ENCODE data around the gene TMTC4. TPM values are rescaled to one million over a fixed set of nuclear protein-coding genes. Genes with fewer than 3 reads are reported as not detected.

The TMTC4 gene
- total RNA-seq, 8 experiments from 2014 or later, result 8.2 to 86.8 (median 61.3) TPM

DNA sequence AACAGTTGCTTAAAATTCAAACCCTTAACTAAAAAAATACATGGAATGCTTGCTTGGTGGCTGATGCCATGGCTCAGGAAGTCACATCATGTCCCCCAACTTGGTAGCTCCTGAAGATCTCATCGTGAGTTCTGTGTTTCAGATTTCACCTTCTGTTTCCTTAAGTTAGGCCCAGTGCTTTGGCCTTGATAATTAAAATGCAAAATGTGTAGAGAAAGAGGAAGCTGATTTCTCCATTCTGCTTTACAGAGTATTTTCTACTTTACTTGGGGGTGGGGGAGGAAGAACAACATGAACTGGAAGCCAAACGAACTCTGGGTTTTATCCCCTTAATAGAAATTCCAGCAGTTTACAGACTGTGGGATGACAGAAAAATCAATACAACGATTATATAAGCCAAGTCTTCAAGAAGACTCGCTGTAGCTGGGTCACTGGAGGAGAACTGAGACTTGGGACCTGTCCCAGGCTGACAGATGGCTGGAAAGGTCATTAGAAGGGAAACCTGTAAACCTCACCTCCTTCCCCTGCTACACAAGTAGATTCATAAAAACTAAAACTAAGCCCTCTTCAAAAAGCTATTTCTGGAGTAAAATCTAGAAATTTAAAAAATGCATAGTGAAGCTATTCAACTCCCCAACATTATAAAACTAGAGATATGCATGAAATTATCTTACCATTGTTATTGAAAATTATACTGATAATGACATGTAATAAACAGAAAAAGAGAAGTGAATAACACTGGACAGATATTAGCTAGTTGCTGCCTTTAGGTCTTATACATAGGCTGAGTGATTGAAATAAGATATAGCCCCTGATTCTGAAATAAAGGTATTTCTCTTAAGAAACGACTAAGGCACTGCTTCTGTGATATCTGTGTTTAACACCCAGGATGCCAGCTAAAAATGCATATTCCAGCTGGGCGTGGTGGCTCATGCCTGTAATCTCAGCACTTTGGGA is 63.9 kb downstream of the TMTC4 start:
- Histone ChIP-seq H3K4me3 (no peak overlapping the region), H3K4me1 (replicated peaks in 1 of 2) (peaks cover 9 to 18% of the 10 kb centered on the region in 2 donors), H3K27ac (no peak overlapping the region)
- ATAC-seq (replicated peaks in 6 of 8), result no peak
- in situ Hi-C loops (cut with MboI; ENCODE audit: low pct_unique_long_range_greater_than_20kb in 2 of 9, low sequenced_read_pairs in 9 of 9, unreplicated experiment in 9 of 9), result no loop called here
- WGBS, 10 experiments, result 44 to 86% (median 65%) methylated on average over 1 to 6 of the region's 6 CpGs; no CpG with 5 or more reads in 1 of the 10 experiments

DNA sequence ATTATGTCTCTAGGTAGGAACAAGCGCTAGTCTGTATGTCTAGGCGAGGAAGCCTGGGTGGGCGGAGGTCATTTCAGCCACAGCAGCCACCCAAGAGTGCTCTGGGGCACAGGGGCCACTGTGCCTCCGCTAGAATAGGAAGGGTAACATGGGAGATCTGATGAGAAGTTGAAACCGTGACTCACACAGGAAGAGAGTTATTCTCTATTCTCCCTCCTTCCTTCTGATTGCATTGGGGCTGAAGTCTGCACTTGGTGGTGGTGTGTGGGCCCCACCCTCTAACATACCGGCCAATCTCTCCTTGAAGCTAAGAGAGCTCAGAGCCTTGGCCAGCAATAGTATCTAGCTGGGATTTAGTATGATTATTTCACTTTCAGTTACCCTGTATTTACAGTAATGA is 65.7 kb downstream of the TMTC4 start:
- no peak overlapping the region for H3K4me3 ChIP-seq
- WGBS, 10 experiments, result 40 to 100% (median 84%) methylated on average over 1 to 6 of the region's 6 CpGs; no CpG with 5 or more reads in 3 of the 10 experiments
- in situ Hi-C loops (cut with MboI; ENCODE audit: low pct_unique_long_range_greater_than_20kb in 2 of 9, low sequenced_read_pairs in 9 of 9, unreplicated experiment in 9 of 9), result no loop called here
- ATAC-seq (replicated peaks in 6 of 8), result peak in 6 of 8 experiments; percentile 36 to 92 (median 50)
- H3K27ac ChIP-seq, result no peak overlapping the region
- H3K4me1 ChIP-seq (replicated peaks in 1 of 2), result peaks cover 9 to 18% of the 10 kb centered on the region in 2 donors

DNA sequence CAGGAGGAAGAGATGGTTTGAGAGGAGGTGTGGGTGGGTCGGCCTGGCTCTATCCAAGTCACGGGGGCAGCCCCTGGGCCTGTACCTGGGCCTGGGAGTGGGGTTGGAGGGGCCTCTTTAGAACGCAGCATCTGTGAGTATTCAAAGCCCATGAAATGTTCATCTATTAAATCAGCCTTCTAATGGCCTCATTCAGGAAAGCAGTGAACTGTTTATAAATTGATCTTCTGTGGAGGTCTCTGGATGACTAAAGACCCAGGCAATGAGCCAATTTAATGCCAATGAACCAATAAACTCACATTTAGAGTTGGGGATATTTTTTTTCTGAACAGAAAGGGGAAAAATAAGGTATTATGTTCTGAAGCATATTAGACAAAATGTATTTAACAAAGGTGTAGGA is 66.1 kb downstream of the TMTC4 start:
- H3K4me3 ChIP-seq, result no peak overlapping the region
- peak in 4 of 8 experiments; percentile 39 to 59 (median 46) for ATAC-seq (replicated peaks in 6 of 8)
- in situ Hi-C loops (cut with MboI; ENCODE audit: low pct_unique_long_range_greater_than_20kb in 2 of 9, low sequenced_read_pairs in 9 of 9, unreplicated experiment in 9 of 9), result no loop called here
- peaks cover 9 to 18% of the 10 kb centered on the region in 2 donors for H3K4me1 ChIP-seq (replicated peaks in 1 of 2)
- WGBS, 10 experiments, result 50 to 100% (median 82%) methylated on average over 1 to 3 of the region's 3 CpGs; no CpG with 5 or more reads in 6 of the 10 experiments
- peak overlapping the region in 1 of 2 donors; percentile 30 for H3K27ac ChIP-seq

- WGBS, 10 experiments, result 44 to 100% (median 77%) methylated on average over 1 to 5 of the region's 5 CpGs
- Histone ChIP-seq H3K4me1 (replicated peaks in 1 of 2) (peaks cover 9 to 14% of the 10 kb centered on the region in 2 donors), H3K27ac (no peak overlapping the region), H3K4me3 (no peak overlapping the region)
- ATAC-seq (replicated peaks in 6 of 8), result no peak
- in situ Hi-C loops (cut with MboI; ENCODE audit: low pct_unique_long_range_greater_than_20kb in 2 of 9, low sequenced_read_pairs in 9 of 9, unreplicated experiment in 9 of 9), result no loop called here
Observed at GRCh38 chr13:100604918-100605710, 69.5 kb downstream of the TMTC4 start.

- no peak overlapping the region for H3K4me3 ChIP-seq
- WGBS, 10 experiments, result 22 to 76% (median 54%) methylated on average over 4 to 8 of the region's 8 CpGs
- no peaks in the 10 kb centered on the region for H3K4me1 ChIP-seq (replicated peaks in 1 of 2)
- ATAC-seq (replicated peaks in 6 of 8), result peak in 3 of 8 experiments; percentile 69 to 96 (median 96)
- H3K27ac ChIP-seq, result no peak overlapping the region
- in situ Hi-C loops (cut with MboI; ENCODE audit: low pct_unique_long_range_greater_than_20kb in 2 of 9, low sequenced_read_pairs in 9 of 9, unreplicated experiment in 9 of 9), result no loop called here
Observed at GRCh38 chr13:100602493-100603111, 72.0 kb downstream of the TMTC4 start.

- H3K27ac ChIP-seq, result no peak overlapping the region
- 60 to 100% (median 100%) methylated on average over 1 to 4 of the region's 7 CpGs; no CpG with 5 or more reads in 4 of the 10 experiments for WGBS, 10 experiments
- H3K4me1 ChIP-seq (replicated peaks in 1 of 2), result no peaks in the 10 kb centered on the region
- in situ Hi-C loops (cut with MboI; ENCODE audit: low pct_unique_long_range_greater_than_20kb in 2 of 9, low sequenced_read_pairs in 9 of 9, unreplicated experiment in 9 of 9), result no loop called here
- no peak for ATAC-seq (replicated peaks in 6 of 8)
- no peak overlapping the region for H3K4me3 ChIP-seq
Observed at GRCh38 chr13:100601716-100602115, 72.9 kb downstream of the TMTC4 start.

GRCh38 chr13:100600915-100601314 is 73.7 kb downstream of the TMTC4 start:
- no peak for ATAC-seq (replicated peaks in 6 of 8)
- in situ Hi-C loops (cut with MboI; ENCODE audit: low pct_unique_long_range_greater_than_20kb in 2 of 9, low sequenced_read_pairs in 9 of 9, unreplicated experiment in 9 of 9), result no loop called here
- H3K27ac ChIP-seq, result no peak overlapping the region
- 0 to 100% (median 85%) methylated on average over 1 to 5 of the region's 6 CpGs; no CpG with 5 or more reads in 2 of the 10 experiments for WGBS, 10 experiments
- no peak overlapping the region for H3K4me3 ChIP-seq
- no peaks in the 10 kb centered on the region for H3K4me1 ChIP-seq (replicated peaks in 1 of 2)

- no peak for ATAC-seq (replicated peaks in 6 of 8)
- Histone ChIP-seq H3K4me1 (replicated peaks in 1 of 2) (no peaks in the 10 kb centered on the region), H3K27ac (no peak overlapping the region), H3K4me3 (no peak overlapping the region)
- in situ Hi-C loops (cut with MboI; ENCODE audit: low pct_unique_long_range_greater_than_20kb in 2 of 9, low sequenced_read_pairs in 9 of 9, unreplicated experiment in 9 of 9), result no loop called here
- 90 to 100% (median 96%) methylated on average over 1 to 6 of the region's 6 CpGs; no CpG with 5 or more reads in 1 of the 10 experiments for WGBS, 10 experiments
Observed at GRCh38 chr13:100600461-100600860, 74.1 kb downstream of the TMTC4 start.

DNA sequence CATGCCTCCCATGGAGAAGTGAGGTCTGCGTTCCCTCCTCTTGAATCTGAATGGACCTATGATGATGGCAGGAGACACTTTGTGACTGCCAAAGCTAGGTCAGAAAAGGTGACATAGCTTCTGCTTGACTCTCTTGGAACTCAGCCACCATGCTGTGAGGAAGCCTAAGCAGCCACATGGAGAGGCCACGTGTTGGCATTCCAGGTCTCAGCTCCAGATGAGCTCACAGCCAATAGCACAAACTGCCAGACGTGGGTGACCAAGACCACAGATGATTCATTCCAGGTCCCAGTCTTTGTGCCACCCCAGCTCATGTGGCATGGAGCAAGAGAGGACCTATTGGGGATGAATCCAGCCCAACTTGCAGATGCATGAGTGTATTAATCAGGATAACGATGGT is 77.3 kb downstream of the TMTC4 start:
- in situ Hi-C loops (cut with MboI; ENCODE audit: low pct_unique_long_range_greater_than_20kb in 2 of 9, low sequenced_read_pairs in 9 of 9, unreplicated experiment in 9 of 9), result no loop called here
- no peak for ATAC-seq (replicated peaks in 6 of 8)
- no peak overlapping the region for H3K4me3 ChIP-seq
- no peaks in the 10 kb centered on the region for H3K4me1 ChIP-seq (replicated peaks in 1 of 2)
- 60 to 100% (median 84%) methylated on average over 1 to 2 of the region's 4 CpGs; no CpG with 5 or more reads in 6 of the 10 experiments for WGBS, 10 experiments
- H3K27ac ChIP-seq, result no peak overlapping the region

- in situ Hi-C loops (cut with MboI; ENCODE audit: low pct_unique_long_range_greater_than_20kb in 2 of 9, low sequenced_read_pairs in 9 of 9, unreplicated experiment in 9 of 9), result no loop called here
- no peak for ATAC-seq (replicated peaks in 6 of 8)
Observed at GRCh38 chr13:100596516-100596915, 78.1 kb downstream of the TMTC4 start.

DNA sequence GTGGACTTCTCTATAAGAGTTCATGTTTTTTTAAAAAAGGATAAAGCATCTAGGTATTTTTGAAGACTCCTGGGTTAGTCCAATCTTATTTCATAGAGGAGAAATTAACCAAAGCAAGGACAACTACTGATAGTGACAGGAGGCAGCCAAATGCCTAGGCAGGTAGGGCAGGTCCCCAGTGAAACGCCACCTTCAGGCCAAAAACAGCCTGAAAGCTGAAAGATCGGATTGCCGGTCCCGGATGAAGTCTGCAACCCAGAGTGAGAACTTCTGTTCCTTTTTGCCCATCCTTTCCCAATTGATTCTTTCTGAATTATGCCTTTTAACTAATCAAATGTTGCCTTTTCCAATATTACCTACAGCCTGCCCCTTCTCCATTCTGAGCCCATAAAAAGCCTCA is 79.9 kb downstream of the TMTC4 start:
- Histone ChIP-seq H3K27ac (no peak overlapping the region), H3K4me1 (replicated peaks in 1 of 2) (no peaks in the 10 kb centered on the region), H3K4me3 (no peak overlapping the region)
- ATAC-seq (replicated peaks in 6 of 8), result no peak
- in situ Hi-C loops (cut with MboI; ENCODE audit: low pct_unique_long_range_greater_than_20kb in 2 of 9, low sequenced_read_pairs in 9 of 9, unreplicated experiment in 9 of 9), result no loop called here
- WGBS, 10 experiments, result 40 to 94% (median 67%) methylated on average over 1 to 4 of the region's 4 CpGs; no CpG with 5 or more reads in 3 of the 10 experiments

More at GRCh38 chr13:100596516-100596915, 78.1 kb downstream of the TMTC4 start:
- Histone ChIP-seq H3K4me1 (replicated peaks in 1 of 2) (no peaks in the 10 kb centered on the region), H3K4me3 (no peak overlapping the region), H3K27ac (no peak overlapping the region)
- WGBS, 10 experiments, result 79 to 100% (median 88%) methylated on average over 1 to 2 of the region's 2 CpGs; no CpG with 5 or more reads in 7 of the 10 experiments

DNA sequence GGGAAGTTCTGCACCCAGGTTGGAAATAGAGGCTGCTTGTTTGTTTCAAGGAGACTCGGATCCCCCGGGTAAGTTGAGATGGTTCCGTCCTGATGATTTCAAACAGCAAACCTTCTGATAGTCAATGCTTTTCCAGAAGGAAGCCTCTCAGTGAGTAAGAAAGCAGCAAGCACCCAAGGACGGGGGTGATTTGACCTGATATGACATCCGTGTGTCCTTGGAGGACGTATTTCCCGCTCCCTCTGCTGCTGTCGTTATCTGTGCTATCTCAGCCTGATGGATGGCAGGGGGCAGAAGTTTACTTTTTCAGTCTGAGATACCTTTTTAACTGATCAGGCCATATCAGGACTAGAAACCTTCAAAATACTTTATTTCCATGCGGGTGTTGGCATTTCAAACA is 80.3 kb downstream of the TMTC4 start:
- no peaks in the 10 kb centered on the region for H3K4me1 ChIP-seq (replicated peaks in 1 of 2)
- H3K4me3 ChIP-seq, result no peak overlapping the region
- in situ Hi-C loops (cut with MboI; ENCODE audit: low pct_unique_long_range_greater_than_20kb in 2 of 9, low sequenced_read_pairs in 9 of 9, unreplicated experiment in 9 of 9), result no loop called here
- no peak overlapping the region for H3K27ac ChIP-seq
- no peak for ATAC-seq (replicated peaks in 6 of 8)
- WGBS, 10 experiments, result 69 to 100% (median 88%) methylated on average over 2 to 9 of the region's 9 CpGs; no CpG with 5 or more reads in 3 of the 10 experiments

Measured in motor neuron (in vitro differentiated cells).